ENCODE measurements around the gene GRK3.

DNA sequence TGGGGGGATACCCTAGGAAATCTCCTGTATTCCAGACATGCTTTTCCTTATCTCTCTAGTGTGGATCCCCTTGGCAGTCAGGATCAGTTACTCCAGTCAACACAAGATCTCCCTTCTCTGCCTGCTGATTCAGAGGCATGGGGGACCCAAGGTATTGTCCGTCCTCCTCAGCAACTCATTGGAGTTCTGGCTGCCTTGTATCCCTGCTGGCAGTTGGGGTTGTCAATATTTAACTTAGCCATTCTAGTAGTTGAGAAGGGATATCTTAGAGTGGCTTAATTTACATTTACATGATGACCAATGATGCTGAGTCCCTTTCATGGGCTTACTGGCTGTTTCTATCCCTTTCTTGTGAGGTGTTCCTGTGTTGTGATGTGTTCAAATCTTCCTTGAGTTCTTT lies 74.2 kb downstream of the GRK3 start:
- TF ChIP-seq, protein P1, sequence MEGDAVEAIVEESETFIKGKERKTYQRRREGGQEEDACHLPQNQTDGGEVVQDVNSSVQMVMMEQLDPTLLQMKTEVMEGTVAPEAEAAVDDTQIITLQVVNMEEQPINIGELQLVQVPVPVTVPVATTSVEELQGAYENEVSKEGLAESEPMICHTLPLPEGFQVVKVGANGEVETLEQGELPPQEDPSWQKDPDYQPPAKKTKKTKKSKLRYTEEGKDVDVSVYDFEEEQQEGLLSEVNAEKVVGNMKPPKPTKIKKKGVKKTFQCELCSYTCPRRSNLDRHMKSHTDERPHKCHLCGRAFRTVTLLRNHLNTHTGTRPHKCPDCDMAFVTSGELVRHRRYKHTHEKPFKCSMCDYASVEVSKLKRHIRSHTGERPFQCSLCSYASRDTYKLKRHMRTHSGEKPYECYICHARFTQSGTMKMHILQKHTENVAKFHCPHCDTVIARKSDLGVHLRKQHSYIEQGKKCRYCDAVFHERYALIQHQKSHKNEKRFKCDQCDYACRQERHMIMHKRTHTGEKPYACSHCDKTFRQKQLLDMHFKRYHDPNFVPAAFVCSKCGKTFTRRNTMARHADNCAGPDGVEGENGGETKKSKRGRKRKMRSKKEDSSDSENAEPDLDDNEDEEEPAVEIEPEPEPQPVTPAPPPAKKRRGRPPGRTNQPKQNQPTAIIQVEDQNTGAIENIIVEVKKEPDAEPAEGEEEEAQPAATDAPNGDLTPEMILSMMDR (conservative IDR thresholded peaks at IDR 0.05) = no peak
- TF ChIP-seq EZH2 (IDR thresholded peaks at IDR 0.05; ENCODE audit: low read depth) = no peak
